BE2C (cell line): ENCODE data around the gene ADH1B.
"Not testable (repeated sequence)": the region's sequence is repeated elsewhere in the genome, so short reads cannot be mapped to it uniquely, and the experiment has no call there.

Experiments
- DNase-seq: peaks from one replicate; pipeline ENCODE4 v3.0.0-alpha.2; 2020
- H3K27me3 ChIP-seq: fragments of 250-450 bp; sonication (Bioruptor Pico); 2 replicates; pipeline ENCODE4 v1.5.1; 2020; ENCODE audit warnings: mild to moderate bottlenecking
- H3K36me3 ChIP-seq: fragments of 250-450 bp; sonication (Bioruptor Pico); 2 replicates; pipeline ENCODE4 v1.5.1; 2020; ENCODE audit warnings: mild to moderate bottlenecking
- H3K4me1 ChIP-seq: fragments of 250-450 bp; sonication (Bioruptor Pico); 2 replicates; pipeline ENCODE4 v1.5.1; 2020
- H3K4me3 ChIP-seq: 2 replicates; pipeline ENCODE4 v1.5.1; 2011; ENCODE audit warnings: low read depth, low read length
- H3K9me3 ChIP-seq: fragments of 250-450 bp; sonication (Bioruptor Pico); 2 replicates; pipeline ENCODE4 v1.5.1; 2020
- CTCF ChIP-seq: IDR thresholded peaks from 2 replicates; pipeline ENCODE4 v1.5.1; 2012; ENCODE audit warnings: mild to moderate bottlenecking, low read depth, low read length

ADH1B gene

GRCh38 chr4:99329876-99330275, 8.7 kb upstream of the ADH1B start:
- no peak for TF ChIP-seq CTCF
- H3K36me3 ChIP-seq = no peaks in the 10 kb centered on the region
- no peaks in the 10 kb centered on the region for H3K4me1 ChIP-seq
- no peak for DNase-seq
- H3K9me3 ChIP-seq = no peaks in the 10 kb centered on the region
- H3K4me3 ChIP-seq = no peak overlapping the region
- H3K27me3 ChIP-seq = no peaks in the 10 kb centered on the region

- H3K27me3 ChIP-seq = no peaks in the 10 kb centered on the region
- H3K4me1 ChIP-seq = no peaks in the 10 kb centered on the region
- TF ChIP-seq CTCF = no peak
- no peak for DNase-seq
- H3K36me3 ChIP-seq = no peaks in the 10 kb centered on the region
- H3K9me3 ChIP-seq = no peaks in the 10 kb centered on the region
- H3K4me3 ChIP-seq = no peak overlapping the region
Observed at GRCh38 chr4:99324979-99325378, 3.8 kb upstream of the ADH1B start.

- TF ChIP-seq CTCF = no peak
- Histone ChIP-seq H3K4me3 (no peak overlapping the region), H3K9me3 (no peaks in the 10 kb centered on the region), H3K36me3 (no peaks in the 10 kb centered on the region), H3K27me3 (no peaks in the 10 kb centered on the region), H3K4me1 (no peaks in the 10 kb centered on the region)
- DNase-seq = no peak
Observed at GRCh38 chr4:99324361-99324760, 3.2 kb upstream of the ADH1B start.

GRCh38 chr4:99323756-99324155, 2.6 kb upstream of the ADH1B start:
- no peaks in the 10 kb centered on the region for H3K9me3 ChIP-seq
- H3K4me1 ChIP-seq = no peaks in the 10 kb centered on the region
- TF ChIP-seq CTCF = no peak
- no peak for DNase-seq
- no peaks in the 10 kb centered on the region for H3K27me3 ChIP-seq
- H3K36me3 ChIP-seq = no peaks in the 10 kb centered on the region
- H3K4me3 ChIP-seq = no peak overlapping the region

GRCh38 chr4:99317811-99318210, 3.4 kb downstream of the ADH1B start:
- not testable (repeated sequence) for H3K4me1 ChIP-seq, H3K9me3 ChIP-seq, DNase-seq, H3K27me3 ChIP-seq, H3K4me3 ChIP-seq, H3K36me3 ChIP-seq

- Histone ChIP-seq H3K4me3 (no peak overlapping the region), H3K4me1 (no peaks in the 10 kb centered on the region), H3K9me3 (no peaks in the 10 kb centered on the region), H3K27me3 (no peaks in the 10 kb centered on the region), H3K36me3 (no peaks in the 10 kb centered on the region)
- DNase-seq = no peak
- TF ChIP-seq CTCF = no peak
Observed at GRCh38 chr4:99317354-99317753, 3.8 kb downstream of the ADH1B start.

GRCh38 chr4:99315839-99316238, 5.4 kb downstream of the ADH1B start:
- Histone ChIP-seq H3K4me3 (no peak overlapping the region), H3K27me3 (no peaks in the 10 kb centered on the region)

More at GRCh38 chr4:99315839-99316238, 5.4 kb downstream of the ADH1B start:
- H3K4me1 ChIP-seq = no peaks in the 10 kb centered on the region
- no peaks in the 10 kb centered on the region for H3K9me3 ChIP-seq
- H3K36me3 ChIP-seq = no peaks in the 10 kb centered on the region
- TF ChIP-seq CTCF = no peak
- DNase-seq = no peak
